OCI-LY1 (cell line): ENCODE results near the gene ARMC3.

Experiments used
- H2AFZ ChIP-seq: fragments of 200-600 bp; sonication (generic), shearing (Covaris generic); 2 replicates; pipeline ENCODE4 v1.6.0; 2014; ENCODE audit warnings: antibody characterized with exemption, mild to moderate bottlenecking, low read length
- H3F3A ChIP-seq: fragments of 200-600 bp; sonication (generic), shearing (Covaris generic); 2 replicates; pipeline ENCODE4 v1.6.0; 2014; ENCODE audit warnings: mild to moderate bottlenecking, antibody characterized with exemption, low read length, moderate library complexity; ENCODE audit not compliant: insufficient read depth
- H3K27ac ChIP-seq: fragments of 200-600 bp; sonication (generic); 2 replicates; pipeline ENCODE4 v1.5.1; 2014; ENCODE audit warnings: low read length, mixed run types, mild to moderate bottlenecking, low read depth; ENCODE audit not compliant: poor library complexity, severe bottlenecking
- H3K27me3 ChIP-seq: fragments of 200-600 bp; sonication (generic); 2 replicates; pipeline ENCODE4 v1.6.0; 2014; ENCODE audit warnings: antibody characterized with exemption, mild to moderate bottlenecking, low read length, moderate library complexity; ENCODE audit not compliant: insufficient read depth
- H3K36me3 ChIP-seq: fragments of 200-600 bp; sonication (generic); 2 replicates; pipeline ENCODE4 v1.6.1; 2014; ENCODE audit warnings: mild to moderate bottlenecking, antibody characterized with exemption, low read length, moderate library complexity, mixed read lengths; ENCODE audit not compliant: insufficient read depth
- H3K4me1 ChIP-seq: fragments of 200-600 bp; sonication (generic); 2 replicates; pipeline ENCODE4 v1.5.1; 2014; ENCODE audit warnings: mild to moderate bottlenecking, low read length, moderate library complexity; ENCODE audit not compliant: insufficient read depth, severe bottlenecking
- H3K4me2 ChIP-seq: fragments of 200-600 bp; sonication (generic), shearing (Covaris generic); 2 replicates; pipeline ENCODE4 v1.6.1; 2014; ENCODE audit warnings: low read length
- H3K4me3 ChIP-seq: fragments of 200-600 bp; sonication (generic); 2 replicates; pipeline ENCODE4 v1.5.1; 2014; ENCODE audit warnings: low read length, low read depth, mild to moderate bottlenecking, mixed read lengths; ENCODE audit not compliant: poor library complexity, severe bottlenecking
- H3K79me2 ChIP-seq: fragments of 200-600 bp; shearing (Covaris generic); 2 replicates; pipeline ENCODE4 v1.6.1; 2016; ENCODE audit warnings: mixed run types, low read length, mixed read lengths; ENCODE audit not compliant: insufficient read depth
- H3K9ac ChIP-seq: fragments of 200-600 bp; sonication (generic), shearing (Covaris generic); 2 replicates; pipeline ENCODE4 v1.6.1; 2014; ENCODE audit warnings: mild to moderate bottlenecking, low read length, mixed read lengths
- H3K9me2 ChIP-seq: fragments of 200-600 bp; sonication (generic), shearing (Covaris generic); 2 replicates; pipeline ENCODE4 v1.6.1; 2014; ENCODE audit warnings: low read depth, mild to moderate bottlenecking, low read length, mixed read lengths
- H3K9me3 ChIP-seq: fragments of 200-600 bp; shearing (Covaris generic); 2 replicates; pipeline ENCODE4 v1.6.1; 2014; ENCODE audit warnings: low read length, mixed read lengths
- H4K20me1 ChIP-seq: fragments of 200-600 bp; sonication (generic), shearing (Covaris generic); 2 replicates; pipeline ENCODE4 v1.6.0; 2016; ENCODE audit warnings: mild to moderate bottlenecking, low read length; ENCODE audit not compliant: insufficient read depth
- CTCF ChIP-seq: fragments of 200-600 bp; sonication (generic), shearing (Covaris generic); IDR thresholded peaks from 2 replicates; pipeline ENCODE4 v1.5.1; 2017; ENCODE audit warnings: mild to moderate bottlenecking, antibody characterized with exemption, low read length, moderate library complexity, mixed read lengths
- EZH2 ChIP-seq: fragments of 200-600 bp; sonication (generic), shearing (Covaris generic); IDR thresholded peaks from 2 replicates; pipeline ENCODE4 v1.8.0; 2017; ENCODE audit warnings: borderline replicate concordance, mixed run types, mild to moderate bottlenecking, antibody characterized with exemption, low read length, moderate library complexity, mixed read lengths

The ARMC3 gene

GRCh38 chr10:23035569-23035968 lies 107.7 kb downstream of the ARMC3 start:
- H4K20me1 ChIP-seq = no peaks in the 10 kb centered on the region
- H3K9ac ChIP-seq = no peak overlapping the region
- H3K79me2 ChIP-seq = no peaks in the 10 kb centered on the region
- H3K4me3 ChIP-seq = no peak overlapping the region
- H3F3A ChIP-seq = no peaks in the 10 kb centered on the region
- no peaks in the 10 kb centered on the region for H3K27me3 ChIP-seq
- H3K9me3 ChIP-seq = no peaks in the 10 kb centered on the region
- H3K27ac ChIP-seq = no peak overlapping the region
- H2AFZ ChIP-seq = no peak overlapping the region
- H3K36me3 ChIP-seq = no peaks in the 10 kb centered on the region
- no peak for TF ChIP-seq EZH2
- no peak for TF ChIP-seq CTCF
- no peaks in the 10 kb centered on the region for H3K4me1 ChIP-seq
- no peak overlapping the region for H3K4me2 ChIP-seq
- no peaks in the 10 kb centered on the region for H3K9me2 ChIP-seq

DNA sequence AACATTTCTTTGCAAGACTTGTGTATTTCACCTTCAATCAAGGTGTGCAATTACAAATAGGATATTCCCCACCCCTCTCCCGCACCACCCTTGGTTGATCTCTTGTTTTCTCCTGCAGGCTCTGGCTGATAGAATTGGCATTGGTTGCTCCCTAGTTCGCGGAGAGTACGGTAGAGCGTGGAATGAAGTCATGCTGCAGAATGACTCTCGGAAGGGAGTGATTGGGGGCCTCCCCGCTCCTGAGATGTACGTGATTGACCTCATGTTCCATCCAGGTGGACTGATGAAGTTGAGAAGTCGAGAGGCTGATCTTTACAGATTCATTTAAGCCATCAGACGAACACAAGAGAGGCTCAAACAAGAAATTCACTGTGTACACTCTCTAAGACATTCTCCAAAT lies 109.3 kb downstream of the ARMC3 start:
- Histone ChIP-seq H3K9me2 (no peaks in the 10 kb centered on the region), H3K9me3 (no peaks in the 10 kb centered on the region), H3K9ac (no peak overlapping the region), H3K27me3 (no peaks in the 10 kb centered on the region), H3K4me1 (no peaks in the 10 kb centered on the region), H3K4me3 (no peak overlapping the region), H3K4me2 (no peak overlapping the region), H3K36me3 (no peaks in the 10 kb centered on the region), H4K20me1 (no peaks in the 10 kb centered on the region), H3F3A (no peaks in the 10 kb centered on the region), H3K79me2 (no peaks in the 10 kb centered on the region), H2AFZ (no peak overlapping the region), H3K27ac (no peak overlapping the region)
- no peak for TF ChIP-seq EZH2
- no peak for TF ChIP-seq CTCF

- no peaks in the 10 kb centered on the region for H3K9me2 ChIP-seq
- H3K9ac ChIP-seq = no peak overlapping the region
- H3K36me3 ChIP-seq = no peaks in the 10 kb centered on the region
Observed at GRCh38 chr10:23037561-23037960, 109.7 kb downstream of the ARMC3 start.

More at GRCh38 chr10:23037561-23037960, 109.7 kb downstream of the ARMC3 start:
- H3F3A ChIP-seq = no peaks in the 10 kb centered on the region
- H3K79me2 ChIP-seq = no peaks in the 10 kb centered on the region
- no peaks in the 10 kb centered on the region for H3K9me3 ChIP-seq
- H4K20me1 ChIP-seq = no peaks in the 10 kb centered on the region
- TF ChIP-seq CTCF = no peak
- TF ChIP-seq EZH2 = no peak
- H3K4me1 ChIP-seq = no peaks in the 10 kb centered on the region
- no peak overlapping the region for H3K4me3 ChIP-seq
- H3K27ac ChIP-seq = no peak overlapping the region
- H3K27me3 ChIP-seq = no peaks in the 10 kb centered on the region
- H3K4me2 ChIP-seq = no peak overlapping the region
- H2AFZ ChIP-seq = no peak overlapping the region
